Measurements from ENCODE around the gene SEMA6D.

SEMA6D gene, protein sequence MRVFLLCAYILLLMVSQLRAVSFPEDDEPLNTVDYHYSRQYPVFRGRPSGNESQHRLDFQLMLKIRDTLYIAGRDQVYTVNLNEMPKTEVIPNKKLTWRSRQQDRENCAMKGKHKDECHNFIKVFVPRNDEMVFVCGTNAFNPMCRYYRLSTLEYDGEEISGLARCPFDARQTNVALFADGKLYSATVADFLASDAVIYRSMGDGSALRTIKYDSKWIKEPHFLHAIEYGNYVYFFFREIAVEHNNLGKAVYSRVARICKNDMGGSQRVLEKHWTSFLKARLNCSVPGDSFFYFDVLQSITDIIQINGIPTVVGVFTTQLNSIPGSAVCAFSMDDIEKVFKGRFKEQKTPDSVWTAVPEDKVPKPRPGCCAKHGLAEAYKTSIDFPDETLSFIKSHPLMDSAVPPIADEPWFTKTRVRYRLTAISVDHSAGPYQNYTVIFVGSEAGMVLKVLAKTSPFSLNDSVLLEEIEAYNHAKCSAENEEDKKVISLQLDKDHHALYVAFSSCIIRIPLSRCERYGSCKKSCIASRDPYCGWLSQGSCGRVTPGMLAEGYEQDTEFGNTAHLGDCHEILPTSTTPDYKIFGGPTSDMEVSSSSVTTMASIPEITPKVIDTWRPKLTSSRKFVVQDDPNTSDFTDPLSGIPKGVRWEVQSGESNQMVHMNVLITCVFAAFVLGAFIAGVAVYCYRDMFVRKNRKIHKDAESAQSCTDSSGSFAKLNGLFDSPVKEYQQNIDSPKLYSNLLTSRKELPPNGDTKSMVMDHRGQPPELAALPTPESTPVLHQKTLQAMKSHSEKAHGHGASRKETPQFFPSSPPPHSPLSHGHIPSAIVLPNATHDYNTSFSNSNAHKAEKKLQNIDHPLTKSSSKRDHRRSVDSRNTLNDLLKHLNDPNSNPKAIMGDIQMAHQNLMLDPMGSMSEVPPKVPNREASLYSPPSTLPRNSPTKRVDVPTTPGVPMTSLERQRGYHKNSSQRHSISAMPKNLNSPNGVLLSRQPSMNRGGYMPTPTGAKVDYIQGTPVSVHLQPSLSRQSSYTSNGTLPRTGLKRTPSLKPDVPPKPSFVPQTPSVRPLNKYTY

DNA sequence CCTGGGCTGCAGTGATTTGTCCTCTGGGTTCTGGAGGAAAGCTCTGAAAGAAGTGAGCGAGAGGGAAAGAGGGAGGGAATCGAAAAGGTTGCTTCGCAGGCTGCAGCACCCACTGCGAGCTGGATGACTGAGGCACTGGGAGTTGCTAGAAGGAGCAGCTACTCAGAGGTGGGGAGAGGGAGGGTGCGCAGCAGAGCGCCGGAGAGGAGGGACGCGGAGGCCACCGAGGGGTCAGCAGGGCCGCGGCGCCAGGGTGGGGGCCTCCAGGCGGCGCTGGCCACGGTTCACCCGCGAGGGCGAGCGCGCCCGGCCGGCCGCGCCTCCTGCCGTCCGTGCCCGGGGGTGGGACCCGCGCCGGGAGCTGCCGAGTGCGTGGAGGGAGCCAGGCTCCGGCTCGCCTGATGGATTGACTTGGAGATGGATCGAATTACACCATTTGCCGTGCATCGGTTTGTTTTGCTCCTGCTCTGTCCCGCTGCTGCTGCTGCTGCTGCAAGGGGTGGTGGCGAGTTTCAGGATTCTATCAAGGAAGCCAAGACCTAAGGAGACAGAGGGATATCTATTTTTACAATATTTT, at the start of gene SEMA6D:
TSS of gene SEMA6D (plus strand) at position 470 of the 577 bp plus-strand sequence. CDS start 42,294 bp downstream, outside the sequence.
- peak; percentile 90 for DNase-seq (ENCODE audit: low read depth, low spot score)

DNA sequence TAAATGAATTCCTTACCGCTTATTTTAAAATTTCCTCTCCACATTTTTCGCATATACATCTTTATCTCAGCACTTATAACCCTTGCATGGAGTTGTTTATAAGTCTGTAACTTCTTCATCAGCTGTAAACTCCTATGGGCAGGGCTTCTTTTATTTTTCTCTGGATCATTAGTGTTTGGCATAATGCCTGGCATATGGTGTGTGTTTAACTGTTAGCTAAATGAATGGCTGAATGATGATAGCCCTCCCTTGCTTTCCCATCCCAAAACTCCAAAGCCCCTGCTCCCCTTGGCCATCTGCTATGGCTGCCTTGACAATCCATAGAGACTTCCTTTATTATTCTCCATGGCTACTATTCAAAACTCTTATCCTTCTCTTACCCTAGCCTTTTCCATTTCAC, 48.1 kb upstream of the SEMA6D start:
- no peak for DNase-seq (ENCODE audit: low read depth, low spot score)

DNA sequence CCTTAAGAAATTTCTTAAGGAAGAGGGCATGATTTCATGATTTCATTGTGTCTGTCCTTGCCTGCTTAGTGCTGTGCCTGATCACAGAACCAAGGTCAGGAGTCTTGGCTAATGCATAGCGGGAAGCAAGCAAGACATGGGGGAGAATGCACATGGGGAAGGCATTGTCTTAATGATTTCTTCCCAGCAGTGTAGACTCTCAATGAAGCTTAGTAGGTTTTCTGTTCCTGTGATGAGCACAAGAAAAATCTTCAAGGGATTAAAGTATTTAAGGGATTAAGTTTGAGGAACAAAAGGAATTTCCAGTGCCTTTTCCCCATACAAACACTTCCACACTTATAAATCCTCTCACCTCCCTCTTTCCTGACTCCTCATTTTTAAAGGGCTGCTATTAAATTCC, 46.9 kb upstream of the SEMA6D start:
- DNase-seq (ENCODE audit: low read depth, low spot score): no peak

DNA sequence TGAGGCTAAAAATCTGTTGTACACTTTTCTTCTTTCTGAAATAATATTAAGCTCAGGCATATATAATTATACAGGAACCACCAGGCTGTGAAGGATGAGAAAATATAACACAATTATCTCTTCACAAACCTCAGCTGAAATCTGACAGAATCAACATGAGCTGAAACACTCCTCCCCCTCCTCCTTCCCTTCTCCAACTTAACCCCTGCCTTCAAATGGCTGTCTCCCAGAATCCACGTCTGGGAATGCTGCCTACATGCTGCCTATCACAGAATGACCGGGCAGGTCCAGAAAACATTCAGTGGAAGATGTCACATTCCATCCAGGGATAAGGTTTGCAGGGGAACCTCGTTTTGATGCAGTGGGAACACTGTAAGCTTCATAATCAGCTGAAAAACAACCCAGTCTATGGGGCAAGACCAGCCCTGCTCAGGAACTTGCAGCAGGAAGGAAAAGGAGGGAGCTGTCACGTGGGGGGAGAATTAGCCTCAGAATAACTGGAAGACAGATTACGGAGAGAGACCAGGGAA, 44.0 kb upstream of the SEMA6D start:
- peak; percentile 25 for DNase-seq (ENCODE audit: low read depth, low spot score)

DNA sequence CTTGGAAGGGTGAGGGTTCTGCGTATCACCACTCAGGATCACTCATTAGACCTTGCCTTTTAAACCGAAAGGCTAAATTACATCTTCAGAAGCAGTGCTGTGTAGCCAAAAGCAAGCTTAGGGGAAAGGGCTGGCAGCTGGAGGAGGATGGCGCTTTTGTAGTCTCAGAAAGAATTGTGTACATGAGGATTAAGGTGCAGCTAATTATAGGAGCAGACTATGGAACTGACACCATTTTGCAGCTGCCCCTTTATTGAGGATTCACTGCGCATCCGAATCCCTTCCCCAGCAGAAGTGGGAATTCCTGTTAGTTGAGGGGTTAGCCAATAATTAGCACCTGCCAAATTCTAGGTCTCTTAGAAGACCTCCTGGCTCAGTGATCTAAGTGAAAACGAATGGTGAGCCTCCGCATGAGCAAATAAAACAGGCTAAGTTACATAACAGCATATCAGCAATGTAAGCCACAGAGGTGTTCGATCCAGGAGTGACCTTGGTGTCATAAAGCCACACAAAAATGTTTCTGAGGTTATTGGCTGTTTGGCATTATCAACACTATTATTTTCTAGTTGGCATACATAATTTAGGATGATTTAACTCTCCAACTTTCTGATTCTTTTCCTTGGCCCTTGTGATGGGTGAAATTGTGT, 42.6 kb upstream of the SEMA6D start:
- DNase-seq (ENCODE audit: low read depth, low spot score): no peak

DNA sequence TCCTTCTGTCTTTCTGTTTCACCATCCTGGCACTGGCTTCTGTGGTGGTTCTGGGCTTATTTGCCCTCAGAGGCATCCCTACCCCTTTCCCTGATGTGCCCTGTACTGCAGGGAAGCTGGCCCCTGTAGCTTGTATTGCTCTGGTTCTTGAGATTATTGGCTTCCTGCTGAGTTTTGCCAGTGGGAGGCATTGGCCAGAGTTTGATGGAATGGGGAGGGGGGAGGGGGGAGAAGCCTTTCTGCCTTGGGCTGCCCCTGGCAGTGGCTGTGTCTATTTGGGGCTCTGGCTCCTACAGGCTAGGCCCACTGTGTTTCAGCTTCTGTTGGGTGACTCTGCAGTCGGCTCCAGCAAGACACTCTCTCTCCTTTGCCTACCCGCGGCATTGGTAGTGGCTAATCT, 41.6 kb upstream of the SEMA6D start:
- no peak for DNase-seq (ENCODE audit: low read depth, low spot score)

DNA sequence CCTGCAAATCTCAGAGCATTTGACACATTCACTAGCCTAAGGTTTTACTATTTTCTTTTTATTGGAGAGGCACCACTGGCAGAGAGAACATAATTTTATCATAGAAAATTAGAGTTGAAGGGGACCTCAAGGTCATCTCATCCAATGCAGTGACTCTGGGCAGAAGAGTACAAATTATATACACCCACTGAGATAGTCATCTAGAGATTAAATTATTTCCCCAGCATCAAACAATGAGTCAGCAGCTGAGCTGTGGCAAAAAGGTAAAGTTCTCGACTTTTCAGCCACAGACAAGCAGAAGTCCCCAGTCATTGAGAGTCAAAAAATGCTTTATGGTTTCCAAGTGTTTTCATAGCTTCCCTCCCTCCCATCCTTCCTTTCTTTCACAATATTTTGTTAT, 39.3 kb upstream of the SEMA6D start:
- DNase-seq (ENCODE audit: low read depth, low spot score): no peak

DNA sequence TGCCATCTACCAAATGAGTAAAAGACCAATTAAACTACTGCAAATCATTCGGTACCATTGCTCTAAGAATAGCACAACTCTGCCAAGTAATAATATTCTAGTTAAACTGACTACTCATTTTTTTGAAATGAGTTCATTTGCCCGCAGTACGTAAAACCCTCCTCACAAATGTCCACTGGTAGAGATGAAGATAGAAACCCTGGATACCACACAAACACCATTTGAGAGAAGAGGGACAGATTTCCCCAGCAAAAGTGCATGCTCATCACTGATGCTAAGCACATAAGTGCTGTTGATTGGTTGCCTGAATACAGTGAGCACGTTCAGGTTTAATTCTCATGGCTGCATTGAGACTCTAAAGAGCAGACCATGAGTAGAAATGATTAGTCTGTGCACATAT, 34.6 kb upstream of the SEMA6D start:
- no peak for DNase-seq (ENCODE audit: low read depth, low spot score)

DNA sequence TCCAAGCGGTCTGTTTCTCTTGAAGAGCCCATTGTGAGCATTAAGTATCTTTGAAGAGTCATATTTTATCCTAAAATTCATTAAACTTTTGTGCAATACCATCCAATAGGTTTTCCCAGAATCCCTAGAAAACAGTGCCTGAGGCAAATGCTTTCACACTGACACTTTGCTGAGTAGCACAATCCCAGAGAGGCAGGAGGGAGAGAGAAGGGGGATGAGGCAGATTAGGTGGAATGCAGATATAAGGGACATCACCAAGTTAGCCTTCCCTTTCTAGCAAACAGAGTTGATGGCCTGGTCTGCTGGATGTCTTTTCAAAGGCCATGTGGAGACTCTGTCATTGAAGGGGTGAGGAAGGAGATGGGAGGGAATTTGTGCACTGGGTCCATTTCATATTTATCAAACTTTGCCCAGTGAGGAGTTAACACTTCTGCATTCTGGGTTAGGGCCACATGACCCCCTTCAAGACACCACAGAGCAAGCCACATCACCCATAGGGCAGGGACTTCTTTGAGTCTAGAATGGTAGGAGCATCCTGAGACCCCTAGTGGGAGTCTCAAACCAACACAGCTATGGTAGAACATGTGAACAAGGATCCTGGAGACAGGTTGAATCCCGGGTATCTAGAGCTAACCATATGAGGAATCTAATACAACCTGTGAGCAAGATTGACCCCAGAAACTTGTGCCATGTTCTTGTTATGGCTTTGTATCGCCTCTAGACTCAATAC, 32.0 kb upstream of the SEMA6D start:
- DNase-seq (ENCODE audit: low read depth, low spot score): no peak

DNA sequence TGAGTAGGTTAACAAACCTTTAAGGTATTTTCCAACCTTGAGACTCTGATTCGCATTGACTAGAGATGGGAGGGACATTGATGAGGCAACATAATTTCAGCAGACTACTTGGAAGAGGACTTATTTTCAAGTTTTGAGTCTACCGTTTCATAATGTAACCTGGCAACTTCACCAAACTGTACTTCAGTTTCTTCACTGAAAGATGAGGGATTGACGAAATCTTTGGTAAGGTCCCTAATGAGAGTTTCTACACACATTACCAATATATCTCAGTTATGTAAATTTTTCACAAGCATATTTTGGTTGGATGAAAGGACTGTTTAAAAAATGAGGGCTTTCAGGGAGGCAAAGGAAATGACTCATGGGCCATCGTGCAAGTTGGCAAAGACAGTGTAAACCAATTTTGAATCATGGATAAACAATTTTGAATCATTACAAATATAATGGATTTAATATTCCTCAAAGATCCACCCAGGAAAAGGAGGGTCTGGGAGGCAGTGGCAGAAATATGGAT, 28.7 kb upstream of the SEMA6D start:
- peak; percentile 2 for DNase-seq (ENCODE audit: low read depth, low spot score)

DNA sequence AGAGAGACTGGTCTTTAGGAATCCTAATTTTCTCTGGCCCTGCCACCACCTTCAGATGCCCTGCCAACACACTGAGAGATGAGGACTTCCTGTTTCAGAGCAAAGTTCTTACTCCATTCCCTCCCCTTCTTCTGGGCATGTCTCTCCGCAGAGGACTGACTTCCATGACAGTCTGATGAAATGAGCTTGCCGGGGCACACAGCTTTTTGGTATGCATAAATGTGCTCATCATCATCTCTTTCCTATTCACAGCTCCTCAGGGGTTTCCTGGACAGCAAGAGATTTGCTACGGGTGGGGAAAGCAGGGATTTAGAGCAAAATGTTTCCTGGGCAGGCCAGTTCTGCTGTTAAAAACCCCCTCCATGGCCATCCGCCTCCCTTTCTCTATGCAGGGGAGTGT, 27.6 kb upstream of the SEMA6D start:
- DNase-seq (ENCODE audit: low read depth, low spot score): no peak

DNA sequence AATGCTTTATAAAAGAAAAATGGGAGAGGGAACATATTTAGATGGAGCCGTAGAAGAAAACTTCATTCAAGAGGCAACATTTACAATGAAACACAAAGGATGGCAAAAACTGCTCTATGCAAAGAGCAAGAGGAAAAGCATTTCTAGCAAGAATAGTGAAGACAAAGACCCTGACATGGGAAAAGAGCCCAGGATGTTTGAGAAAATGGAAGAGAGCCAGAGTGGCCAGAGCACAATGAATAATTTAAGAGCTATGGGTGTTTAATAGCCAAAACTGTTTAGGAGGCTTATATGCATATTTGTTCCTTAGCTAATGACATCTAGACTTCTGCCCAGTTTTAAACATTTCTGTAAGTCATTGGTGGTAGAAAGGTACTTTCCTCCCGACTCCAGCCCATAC, 25.4 kb upstream of the SEMA6D start:
- DNase-seq (ENCODE audit: low read depth, low spot score): peak; percentile 52

DNA sequence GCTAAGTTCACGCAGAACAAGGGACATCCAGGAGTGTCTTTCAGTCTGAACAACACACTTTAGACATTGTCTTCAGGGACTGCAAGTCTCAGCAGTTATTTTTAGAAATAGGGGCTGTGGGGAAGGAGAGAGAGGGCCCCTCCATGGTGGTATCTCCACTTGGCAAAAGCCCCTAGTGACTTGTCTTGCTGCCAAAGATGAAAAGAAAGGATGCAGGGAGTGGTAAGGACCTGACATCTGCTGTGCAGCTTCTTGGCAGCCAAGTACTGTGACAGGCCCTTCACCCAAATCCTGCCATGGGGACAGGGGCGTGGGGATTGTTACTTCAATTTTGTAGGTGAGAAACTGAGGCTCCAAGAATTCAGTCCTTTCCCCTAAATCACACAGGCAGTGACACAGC, 21.0 kb upstream of the SEMA6D start:
- DNase-seq (ENCODE audit: low read depth, low spot score): no peak

DNA sequence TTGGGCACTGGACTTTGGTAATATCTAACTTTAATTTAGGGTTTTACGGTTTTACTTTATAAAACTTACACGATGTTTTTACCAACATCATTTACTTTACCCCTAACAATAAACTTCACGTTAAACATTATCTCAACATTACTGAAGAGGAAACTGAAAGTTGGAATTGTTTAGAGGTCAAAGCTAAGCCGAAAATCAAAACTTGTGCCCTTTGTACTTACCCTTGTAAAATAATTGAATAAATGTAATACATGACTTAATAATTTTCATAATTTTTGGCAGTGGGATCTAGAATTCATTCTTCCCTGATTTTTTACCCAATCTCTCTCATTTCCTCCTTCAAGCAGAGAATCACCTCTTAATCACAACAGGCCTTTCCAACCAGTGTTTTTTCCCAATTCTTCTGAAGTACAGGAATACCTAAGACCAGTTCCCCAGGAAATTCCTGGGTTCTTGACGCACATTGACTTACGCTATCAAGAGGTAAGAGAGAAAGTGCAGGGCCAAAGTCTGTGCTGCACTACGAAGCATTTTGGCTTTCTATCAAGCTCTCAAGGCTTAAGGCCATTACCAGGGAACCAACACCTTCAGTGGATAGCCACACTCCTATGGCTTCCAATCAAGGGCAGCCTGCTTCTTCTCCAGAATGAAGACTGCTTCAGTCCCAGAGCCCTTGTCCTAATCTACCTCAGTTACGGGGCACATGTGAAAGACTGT, 11.9 kb upstream of the SEMA6D start:
- DNase-seq (ENCODE audit: low read depth, low spot score): no peak

DNA sequence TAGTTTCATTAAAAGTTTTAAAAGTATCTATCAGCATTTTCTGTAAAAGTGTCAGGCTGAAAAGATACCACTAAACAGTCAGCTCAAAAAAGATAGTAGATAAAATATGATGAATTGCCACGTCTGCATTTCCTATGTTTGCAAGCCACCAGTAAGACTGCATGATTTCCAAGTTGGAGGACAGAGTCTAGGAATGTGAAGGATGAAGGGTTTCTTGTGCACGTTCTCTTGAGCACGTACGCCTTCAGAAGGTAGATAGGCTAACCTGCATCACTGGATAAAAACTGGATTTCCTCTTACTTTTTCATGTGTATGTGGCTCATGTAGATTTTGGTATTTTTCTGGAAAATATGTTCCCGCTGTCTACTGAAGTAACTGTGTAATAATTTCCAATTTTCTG, 9.9 kb upstream of the SEMA6D start:
- no peak for DNase-seq (ENCODE audit: low read depth, low spot score)

DNA sequence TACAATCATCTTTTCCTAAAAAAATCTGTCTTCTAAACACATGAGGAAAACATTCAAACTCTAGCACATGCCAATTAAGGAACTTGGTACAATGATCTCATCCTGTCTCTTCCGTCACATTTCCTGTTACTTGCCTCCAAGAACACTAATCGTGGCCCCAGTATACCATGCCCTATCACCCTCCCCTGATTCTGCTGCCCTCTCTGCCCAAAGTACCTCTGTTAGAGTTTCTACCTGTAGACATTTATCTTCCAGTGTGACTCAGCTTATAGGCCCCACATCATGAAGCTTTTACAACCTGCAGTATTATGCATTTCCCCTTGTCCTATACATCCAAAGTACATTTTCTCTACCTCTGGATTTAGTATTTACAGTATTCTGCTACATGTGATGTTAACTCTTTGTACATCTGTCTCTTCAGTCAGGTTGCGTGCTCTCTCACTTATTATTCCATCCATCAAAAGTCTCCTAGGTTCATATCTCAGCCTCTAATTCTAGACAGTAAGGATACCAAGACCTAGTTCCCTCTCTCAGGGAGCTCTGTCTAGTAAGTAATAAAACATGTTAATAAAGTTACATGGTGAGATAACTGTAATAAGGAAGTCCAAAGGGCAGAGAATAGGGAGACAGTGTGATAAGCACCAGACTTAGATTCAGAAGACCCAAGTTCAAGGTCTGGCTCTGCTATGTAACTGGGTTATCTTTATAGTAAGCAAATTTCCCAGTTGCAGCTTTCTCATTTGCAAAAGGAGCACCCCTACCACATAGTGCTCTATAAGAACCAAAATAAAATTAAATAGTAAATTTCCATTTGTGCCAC, 8.9 kb upstream of the SEMA6D start:
- DNase-seq (ENCODE audit: low read depth, low spot score): no peak

DNA sequence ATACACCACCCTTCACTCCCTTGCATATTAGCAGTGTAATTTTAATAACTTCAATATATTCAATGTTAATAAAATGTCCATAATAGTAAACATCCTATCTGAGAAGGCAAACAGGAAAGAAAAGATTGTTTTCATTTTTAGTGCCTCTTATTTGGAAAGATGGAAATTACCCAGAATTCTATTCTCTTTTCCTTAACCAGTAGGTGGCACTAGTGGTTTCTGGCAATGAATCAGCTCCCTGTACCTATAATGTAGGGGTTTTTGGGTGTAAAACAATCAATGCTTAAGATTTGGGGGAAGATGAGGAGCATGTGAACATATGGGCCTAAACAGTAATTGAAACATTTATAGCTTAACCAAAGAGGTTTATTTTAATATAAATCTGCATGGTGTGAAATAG, 5.7 kb upstream of the SEMA6D start:
- DNase-seq (ENCODE audit: low read depth, low spot score): peak; percentile 11

DNA sequence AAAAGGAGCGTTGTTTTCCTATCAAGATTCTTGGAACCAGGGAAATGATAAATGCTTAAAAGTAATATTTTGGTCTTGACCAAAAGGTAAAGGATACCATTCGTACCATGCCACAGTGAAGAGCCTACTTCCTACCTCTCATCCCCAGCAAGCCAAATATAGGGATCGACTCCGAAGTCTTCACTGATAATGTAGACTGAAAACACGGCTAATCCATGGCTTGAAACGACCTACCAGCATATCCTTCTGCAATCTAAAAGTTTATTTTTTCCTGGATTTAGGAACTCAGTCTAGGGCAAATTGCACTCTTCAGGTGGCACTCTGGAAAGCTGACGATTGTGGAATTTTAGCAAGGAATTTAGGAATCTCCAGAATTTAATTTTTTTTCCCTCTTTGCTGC, 1.9 kb upstream of the SEMA6D start:
- DNase-seq (ENCODE audit: low read depth, low spot score): no peak

Measured in astrocyte of the hippocampus (primary cell).